ENCODE data around the gene UBL5.
"Not testable (repeated sequence)": the region's sequence is repeated elsewhere in the genome, so short reads cannot be mapped to it uniquely, and the experiment has no call there.

Gene UBL5

GRCh38 chr19:9838324-9838723 lies 10.6 kb downstream of the UBL5 start:
- no peak for TF ChIP-seq CTCF (IDR thresholded peaks at IDR 0.05; ENCODE audit: low read depth, low read length)
- DNase-seq (ENCODE audit: extremely low read depth, low read depth) = no peak

GRCh38 chr19:9839415-9839814 lies 11.7 kb downstream of the UBL5 start:
- no peak for TF ChIP-seq CTCF (IDR thresholded peaks at IDR 0.05; ENCODE audit: low read depth, low read length)
- DNase-seq (ENCODE audit: extremely low read depth, low read depth) = peak; percentile 38

DNA sequence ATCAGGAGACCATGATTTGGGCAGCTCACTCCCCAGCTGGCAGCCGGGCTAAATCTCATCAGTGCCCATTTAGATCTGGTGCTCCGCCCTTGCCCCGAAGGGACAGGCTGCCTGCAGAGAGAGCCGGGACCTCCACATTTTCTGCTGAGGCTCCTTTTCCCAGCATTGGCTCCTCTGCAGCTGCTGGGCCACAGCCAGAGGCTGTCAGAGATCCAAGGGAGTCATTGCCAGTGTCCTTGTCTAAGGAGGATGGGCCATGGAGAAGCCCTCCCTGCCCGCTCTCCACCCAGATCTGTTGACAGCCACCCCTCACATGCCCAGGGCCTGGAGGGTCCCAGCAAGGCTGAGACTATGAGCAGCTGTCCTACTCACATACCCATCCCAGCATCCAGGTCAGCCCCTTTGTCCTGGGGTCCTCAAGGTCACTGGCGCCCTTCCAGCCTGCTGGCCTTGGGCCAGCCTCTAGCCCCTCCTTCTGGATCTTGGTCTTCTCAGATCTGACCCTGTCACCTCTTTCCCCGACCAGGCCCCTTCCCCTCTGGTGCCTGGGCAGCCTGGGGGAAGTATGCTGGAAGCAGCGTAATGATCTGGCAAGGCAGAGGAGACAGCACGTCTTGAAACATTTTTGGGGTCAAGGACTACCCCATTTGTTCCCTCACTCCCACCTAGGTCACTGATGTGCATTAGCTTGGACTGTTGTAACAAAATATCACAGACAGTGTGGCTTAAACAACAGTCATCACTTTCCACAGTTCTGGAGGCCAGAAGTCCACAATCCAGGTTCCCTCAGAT lies 15.3 kb downstream of the UBL5 start:
- TF ChIP-seq CTCF (IDR thresholded peaks at IDR 0.05; ENCODE audit: low read depth, low read length) = no peak
- DNase-seq (ENCODE audit: extremely low read depth, low read depth) = no peak

DNA sequence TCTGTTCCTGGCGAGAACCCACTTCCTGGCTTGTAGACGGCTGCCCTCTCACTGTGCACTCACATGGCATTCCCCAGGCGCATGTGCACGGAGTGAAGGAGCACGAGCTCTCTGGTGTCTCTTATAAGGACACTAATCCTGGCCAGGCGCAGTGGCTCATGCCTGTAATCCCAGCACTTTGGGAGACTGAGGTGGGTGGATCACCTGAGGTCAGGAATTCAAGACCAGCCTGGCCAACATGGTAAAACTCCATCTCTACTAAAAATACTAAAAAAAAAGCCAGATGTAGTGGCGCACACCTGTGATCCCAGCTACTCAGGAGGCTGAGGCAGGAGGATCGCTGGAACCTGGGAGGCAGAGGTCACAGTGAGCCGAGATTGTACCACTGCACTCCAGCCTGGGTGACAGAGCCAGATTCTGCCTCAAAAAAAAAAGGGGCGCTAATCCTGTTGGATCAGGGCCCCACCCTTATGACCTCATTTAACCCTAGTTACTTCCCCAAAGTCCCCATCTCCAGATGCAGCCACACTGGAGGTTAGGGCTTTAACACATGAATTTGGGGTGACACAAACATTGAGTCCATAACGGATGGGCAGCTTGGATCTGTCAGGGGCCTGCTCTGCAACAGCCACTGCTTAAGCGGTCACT lies 16.0 kb downstream of the UBL5 start:
- DNase-seq (ENCODE audit: extremely low read depth, low read depth) = not testable (repeated sequence)

DNA sequence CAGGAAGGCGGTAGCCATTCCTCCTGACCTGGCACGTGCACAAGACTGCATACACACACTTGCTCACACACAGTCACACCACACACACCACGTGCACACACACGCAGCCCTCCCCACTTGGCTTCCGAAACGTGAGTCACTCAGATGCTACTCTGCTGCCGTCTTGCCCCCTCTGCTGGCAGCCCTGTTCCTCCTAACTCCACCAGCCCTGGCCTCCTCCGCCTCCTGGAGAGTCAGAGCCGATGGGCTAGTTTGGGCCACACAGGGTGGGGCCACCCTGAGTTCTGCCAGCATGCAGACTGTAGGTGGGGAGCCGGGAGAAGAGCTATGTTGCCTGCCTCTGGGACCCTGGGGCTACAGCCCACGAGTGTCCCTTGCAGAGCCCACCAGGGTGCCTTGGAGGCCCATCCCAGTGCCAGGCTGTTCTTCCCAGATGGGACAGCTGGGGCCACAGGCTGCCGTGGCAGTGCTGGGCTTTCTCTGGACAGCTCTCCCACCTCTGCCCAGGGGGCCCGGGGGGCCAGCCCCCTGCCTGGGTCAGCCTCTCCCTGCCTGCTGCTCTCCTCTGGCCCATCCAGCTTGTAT lies 19.5 kb downstream of the UBL5 start:
- peak; percentile 81 for DNase-seq (ENCODE audit: extremely low read depth, low read depth)
- peak; percentile 85 for TF ChIP-seq CTCF (IDR thresholded peaks at IDR 0.05; ENCODE audit: low read depth, low read length)

DNA sequence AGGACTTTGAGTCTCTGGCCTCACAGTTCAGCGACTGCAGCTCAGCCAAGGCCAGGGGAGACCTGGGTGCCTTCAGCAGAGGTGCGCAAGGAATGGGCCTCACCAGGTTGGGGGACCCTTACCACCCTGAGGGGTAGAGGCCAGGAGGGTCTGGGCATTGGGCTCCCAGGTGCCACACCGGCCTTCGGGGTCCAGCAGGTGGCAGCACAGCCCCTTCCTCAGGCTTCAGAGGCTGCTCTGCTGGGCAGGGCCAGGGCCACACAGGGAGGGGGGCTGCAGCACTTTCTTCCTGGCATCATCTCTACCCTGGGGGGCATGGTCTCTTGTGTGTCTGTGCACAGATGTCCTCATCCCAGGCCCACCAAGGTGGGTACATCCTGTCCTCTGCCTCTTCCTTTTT lies 20.3 kb downstream of the UBL5 start:
- no peak for DNase-seq (ENCODE audit: extremely low read depth, low read depth)
- TF ChIP-seq CTCF (IDR thresholded peaks at IDR 0.05; ENCODE audit: low read depth, low read length) = peak; percentile 24; the same call in 1 of the 2 replicates

DNA sequence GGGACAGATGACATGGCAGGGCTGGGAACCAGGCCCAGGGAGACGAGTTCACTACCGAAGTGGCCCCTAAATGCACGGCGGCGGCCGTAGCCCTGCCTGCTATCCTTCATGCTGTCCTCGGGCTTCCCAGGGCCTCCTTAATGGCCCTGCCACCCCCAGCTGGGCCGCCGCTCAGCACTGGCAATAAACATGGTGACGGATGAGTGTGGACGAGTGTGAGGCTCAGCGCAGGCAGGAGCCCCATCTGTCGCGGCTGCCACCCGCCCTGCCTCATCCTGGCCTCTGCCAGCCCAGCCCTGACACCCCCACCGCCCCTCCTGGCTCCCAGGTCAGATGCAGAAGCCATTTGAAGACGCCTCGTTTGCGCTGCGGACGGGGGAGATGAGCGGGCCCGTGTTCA lies 21.0 kb downstream of the UBL5 start:
- DNase-seq (ENCODE audit: extremely low read depth, low read depth) = no peak
- TF ChIP-seq CTCF (IDR thresholded peaks at IDR 0.05; ENCODE audit: low read depth, low read length) = no peak
